Chondrocyte (in vitro differentiated cells): Measurements from ENCODE around the gene ZPBP. TPM values are rescaled to one million over a fixed set of nuclear protein-coding genes. Genes with fewer than 3 reads are reported as not detected.

Experiments used
- DNase-seq: peaks from one replicate; pipeline ENCODE4 v3.0.0; 2021; ENCODE audit warnings: mixed read lengths, low spot score
- H3K27ac Mint-ChIP-seq: one replicate; pipeline ENCODE4 v1.8.0; 2021; ENCODE audit warnings: mild to moderate bottlenecking, moderate library complexity, mixed read lengths; ENCODE audit not compliant: unreplicated experiment
- H3K27me3 Mint-ChIP-seq: 2 replicates; pipeline ENCODE4 v1.8.0; 2021; ENCODE audit warnings: low read depth, mixed read lengths
- H3K36me3 Mint-ChIP-seq: 2 replicates; pipeline ENCODE4 v1.8.0; 2021; ENCODE audit warnings: low read depth, mixed read lengths
- H3K4me1 Mint-ChIP-seq: 2 replicates; pipeline ENCODE4 v1.8.0; 2021; ENCODE audit warnings: low read depth, mild to moderate bottlenecking, mixed read lengths
- H3K4me3 Mint-ChIP-seq: one replicate; pipeline ENCODE4 v1.8.0; 2021; ENCODE audit warnings: mild to moderate bottlenecking, moderate library complexity, mixed read lengths; ENCODE audit not compliant: unreplicated experiment
- H3K9me3 Mint-ChIP-seq: 2 replicates; pipeline ENCODE4 v1.8.0; 2021; ENCODE audit warnings: low read depth, mixed read lengths
- CTCF ChIP-seq: fragments of 200-600 bp; sonication (generic); IDR thresholded peaks from 2 replicates; pipeline ENCODE4 v1.5.0; 2021; ENCODE audit warnings: antibody characterized with exemption, mild to moderate bottlenecking, moderate library complexity
- total RNA-seq: library from RNA; stranded (reverse); gene quantifications from 3 replicates; pipeline ENCODE4 v1.2.1, GENCODE V29; 2021

ZPBP gene
- total RNA-seq, 1 donor from 2014 or later = not detected

GRCh38 chr7:50101873-50102272 lies 8.8 kb upstream of the ZPBP start:
- H3K4me1 Mint-ChIP-seq = no peaks in the 10 kb centered on the region
- H3K27ac Mint-ChIP-seq = no peak overlapping the region
- TF ChIP-seq CTCF = no peak
- no peaks in the 10 kb centered on the region for H3K9me3 Mint-ChIP-seq
- no peak overlapping the region for H3K4me3 Mint-ChIP-seq
- peaks cover 16% of the 10 kb centered on the region for H3K27me3 Mint-ChIP-seq
- DNase-seq = no peak
- no peaks in the 10 kb centered on the region for H3K36me3 Mint-ChIP-seq

- Mint-ChIP-seq H3K4me1 (peaks cover 4% of the 10 kb centered on the region), H3K4me3 (no peak overlapping the region), H3K9me3 (no peaks in the 10 kb centered on the region), H3K27me3 (peaks cover 25% of the 10 kb centered on the region), H3K27ac (no peak overlapping the region), H3K36me3 (no peaks in the 10 kb centered on the region)
- TF ChIP-seq CTCF = no peak
- no peak for DNase-seq
Measured at GRCh38 chr7:50095634-50096033, 2.6 kb upstream of the ZPBP start.

GRCh38 chr7:50088463-50089129 lies 4.5 kb downstream of the ZPBP start:
- no peak overlapping the region for H3K27ac Mint-ChIP-seq
- no peaks in the 10 kb centered on the region for H3K36me3 Mint-ChIP-seq
- H3K27me3 Mint-ChIP-seq = peaks cover 37% of the 10 kb centered on the region
- no peak overlapping the region for H3K4me3 Mint-ChIP-seq
- TF ChIP-seq CTCF = no peak
- peaks cover 4% of the 10 kb centered on the region for H3K4me1 Mint-ChIP-seq
- no peak for DNase-seq
- H3K9me3 Mint-ChIP-seq = peaks cover 8% of the 10 kb centered on the region

GRCh38 chr7:50085344-50085743 lies 7.7 kb downstream of the ZPBP start:
- no peak for TF ChIP-seq CTCF
- H3K9me3 Mint-ChIP-seq = peaks cover 8% of the 10 kb centered on the region

GRCh38 chr7:50073093-50073492 lies 20.0 kb downstream of the ZPBP start:
- no peak for DNase-seq
- no peak for TF ChIP-seq CTCF
- H3K9me3 Mint-ChIP-seq = peaks cover 27% of the 10 kb centered on the region
- H3K27ac Mint-ChIP-seq = no peak overlapping the region
- H3K36me3 Mint-ChIP-seq = no peaks in the 10 kb centered on the region
- H3K27me3 Mint-ChIP-seq = peaks cover 3% of the 10 kb centered on the region
- H3K4me1 Mint-ChIP-seq = peaks cover 16% of the 10 kb centered on the region
- no peak overlapping the region for H3K4me3 Mint-ChIP-seq

More at GRCh38 chr7:50085344-50085743, 7.7 kb downstream of the ZPBP start:
- Mint-ChIP-seq H3K36me3 (no peaks in the 10 kb centered on the region), H3K4me3 (no peak overlapping the region), H3K4me1 (no peaks in the 10 kb centered on the region), H3K27ac (no peak overlapping the region), H3K27me3 (peaks cover 46% of the 10 kb centered on the region)
- DNase-seq = no peak
